Epithelial cell of proximal tubule (primary cell): ENCODE measurements around the gene RBM17. TPM values are rescaled to one million over a fixed set of nuclear protein-coding genes. Genes with fewer than 3 reads are reported as not detected.
A peak's percentile ranks its signal among the peaks of the same experiment; 100 is the strongest.

ENCODE experiments used
- DNase-seq: peaks from one replicate; pipeline ENCODE4 v3.0.0-alpha.2; 2011; ENCODE audit warnings: low read depth
- H3K4me3 ChIP-seq: 2 replicates; pipeline ENCODE4 v1.5.1; 2011; ENCODE audit warnings: low read depth, mild to moderate bottlenecking, low read length
- CTCF ChIP-seq: conservative IDR thresholded peaks from 2 replicates; pipeline ENCODE4 v1.5.1; 2012; ENCODE audit warnings: low read depth, mild to moderate bottlenecking, low read length
- total RNA-seq: library from RNA; depleted of rRNA; stranded (reverse); fragments of >200 nt; gene quantifications from 2 replicates; pipeline ENCODE4 v1.2.3, GENCODE V29; 2015

Gene RBM17
- total RNA-seq, 1 donor from 2014 or later, result 57.3 TPM

DNA sequence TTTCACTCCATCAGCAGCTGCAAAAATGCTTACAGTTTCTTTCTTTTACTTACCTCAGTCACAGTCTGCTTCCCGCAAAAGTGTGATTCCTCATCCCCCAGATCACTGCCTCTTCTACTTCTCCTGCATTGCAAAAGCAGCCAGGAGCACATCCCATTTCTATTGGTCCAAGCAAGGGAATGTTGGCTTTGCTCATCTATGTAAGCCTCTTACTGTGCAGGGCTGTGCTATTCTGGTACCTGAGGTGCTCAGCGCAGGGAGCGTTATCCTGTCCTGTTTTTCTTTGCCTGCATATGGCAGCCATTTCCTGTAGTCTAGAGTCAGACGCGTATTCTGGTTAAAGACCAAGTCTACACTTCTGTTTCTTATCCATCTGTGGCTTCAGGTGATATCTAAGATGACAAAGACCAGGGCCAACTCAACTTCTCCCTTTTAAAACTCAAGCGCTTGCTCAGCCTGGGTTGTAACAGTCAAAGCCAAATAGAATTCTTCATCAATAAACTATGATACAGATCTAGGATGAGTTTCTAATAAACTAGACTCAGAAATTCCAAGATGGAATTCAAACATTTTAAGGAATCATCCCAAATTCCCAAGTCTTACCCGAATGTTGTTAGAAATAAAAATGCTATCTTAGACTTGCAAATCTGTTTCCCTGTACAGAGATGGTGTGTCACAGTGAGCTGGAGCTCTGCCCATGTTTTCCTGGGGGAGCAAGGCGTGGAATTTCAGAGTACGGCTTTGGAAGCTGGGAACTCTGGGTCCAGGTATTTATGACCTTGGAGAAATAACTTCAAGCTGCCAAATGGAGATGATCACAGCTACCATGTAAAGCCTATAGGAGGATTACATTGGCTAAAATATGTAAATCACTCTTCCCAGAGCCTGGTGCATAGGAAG, 6.1 kb upstream of the RBM17 start:
- no peak for TF ChIP-seq CTCF
- H3K4me3 ChIP-seq, result no peak overlapping the region
- DNase-seq, result no peak

- no peak for DNase-seq
- no peak overlapping the region for H3K4me3 ChIP-seq
- no peak for TF ChIP-seq CTCF
Observed at GRCh38 chr10:6083523-6084475, 5.0 kb upstream of the RBM17 start.

DNA sequence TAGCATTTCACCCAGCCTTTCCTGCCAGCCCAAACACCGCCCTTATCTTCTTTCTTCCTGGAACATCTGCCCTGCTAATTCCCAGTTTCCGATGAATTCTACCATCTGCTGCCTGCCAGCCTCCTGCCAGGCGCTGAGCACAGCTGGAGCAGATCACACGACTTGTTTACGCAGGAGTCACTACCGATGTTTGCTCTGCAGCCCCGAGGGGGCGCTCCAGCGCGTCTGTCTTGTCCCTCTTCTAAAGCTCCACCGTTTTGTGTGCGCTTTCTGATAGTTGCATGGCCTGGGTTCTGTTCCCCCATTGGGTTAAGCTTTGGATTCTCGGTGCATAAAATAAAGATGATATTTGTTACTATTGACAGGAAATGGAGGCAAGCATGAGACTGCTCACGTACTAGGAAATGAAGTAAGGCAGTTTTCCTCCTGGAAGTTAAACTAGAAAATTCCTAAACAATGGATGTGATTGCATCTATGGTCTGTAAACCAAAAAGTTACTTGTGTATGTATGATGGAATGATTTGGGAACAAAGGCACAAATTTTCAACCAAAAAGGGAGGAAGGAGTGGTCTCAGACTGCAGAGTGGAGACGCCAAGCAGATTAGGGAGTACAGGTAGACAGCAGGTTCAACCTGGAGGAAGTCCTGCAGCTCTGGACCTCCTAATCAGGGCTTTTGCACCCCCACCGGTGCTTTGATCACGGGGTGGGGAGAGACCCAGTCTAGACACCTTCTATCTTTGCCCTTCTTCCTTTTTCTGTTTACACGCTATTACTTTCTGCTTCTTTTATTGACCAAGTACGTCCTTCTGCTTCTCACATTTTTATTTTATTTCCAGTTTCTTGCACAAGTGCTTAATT, 2.2 kb upstream of the RBM17 start:
- no peak overlapping the region for H3K4me3 ChIP-seq
- peak; percentile 89 for TF ChIP-seq CTCF
- peak; percentile 56 for DNase-seq

- no peak for TF ChIP-seq CTCF
- H3K4me3 ChIP-seq, result peak overlapping the region; percentile 92
- DNase-seq, result no peak
Observed at GRCh38 chr10:6089334-6090219, 743 bp downstream of the RBM17 start.

DNA sequence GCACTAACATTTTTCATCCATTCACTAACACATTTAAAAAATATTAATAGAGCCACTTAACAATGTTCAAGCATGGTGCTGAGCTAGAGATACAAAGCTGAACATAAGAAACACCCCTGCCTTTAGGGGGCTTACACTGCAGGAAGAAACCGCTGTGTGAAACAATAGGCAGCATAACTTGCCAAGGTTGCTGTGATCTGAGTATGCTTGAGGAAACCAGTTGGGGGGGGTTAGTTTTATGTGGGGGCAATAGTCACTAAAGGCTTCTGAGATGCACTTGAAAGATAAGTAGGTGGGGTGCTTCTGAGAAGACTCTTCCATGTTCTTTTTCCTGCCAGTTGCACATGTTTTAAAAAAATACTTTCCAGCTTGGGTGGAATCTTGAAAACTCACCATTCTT, 2.8 kb downstream of the RBM17 start:
- DNase-seq, result no peak
- TF ChIP-seq CTCF, result no peak
- H3K4me3 ChIP-seq, result no peak overlapping the region
